IMR-90 (cell line): Measurements from ENCODE around the gene PDCD6IP. TPM values are rescaled to one million over a fixed set of nuclear protein-coding genes. Genes with fewer than 3 reads are reported as not detected.

Experiments used
- ATAC-seq: fragments of 200-7000 bp; cut with Tn5 transposase; 2 replicates; pipeline ENCODE4 v1.9.1; 2020; ENCODE audit warnings: low read depth, mild to moderate bottlenecking, moderate library complexity
- BruUV-seq: library from RNA; stranded (reverse); fragments of 400-500 nt; replicated peaks from 2 replicates; lab custom pipeline; 2021; lab: Mats Ljungman, UMichigan
- CTCF ChIA-PET: fragments of 300-600 bp; formaldehyde crosslinking; extraction: SDS; loops from one replicate; lab custom pipeline; 2021; ENCODE audit warnings: antibody characterized with exemption; lab: Yijun Ruan, JAX
- POLR2A ChIA-PET: fragments of 300-600 bp; sonication (Branson Sonifier 250); formaldehyde crosslinking; loops from one replicate; lab custom pipeline; 2022; ENCODE audit warnings: antibody characterized with exemption; ENCODE audit not compliant: unreplicated experiment; lab: Charles Lee
- DNase-seq: peaks from one replicate; pipeline ENCODE4 v3.0.0; 2013
- H2AFZ ChIP-seq: replicated peaks from 2 replicates; pipeline ENCODE3; 2013; ENCODE audit warnings: low read length, mild to moderate bottlenecking; ENCODE audit not compliant: poor library complexity
- H2AK5ac ChIP-seq: 2 replicates; pipeline ENCODE4 v1.6.1; 2013; ENCODE audit warnings: low read depth, low read length, inconsistent platforms
- H2AK9ac ChIP-seq: replicated peaks from 2 replicates; pipeline ENCODE3; 2013; ENCODE audit warnings: mild to moderate bottlenecking, low read depth, low read length, moderate library complexity; ENCODE audit not compliant: poor library complexity
- H2BK120ac ChIP-seq: 2 replicates; pipeline ENCODE4 v1.6.1; 2013; ENCODE audit warnings: low read depth, low read length, inconsistent platforms
- H2BK15ac ChIP-seq: 3 replicates; pipeline ENCODE4 v1.6.1; 2013; ENCODE audit warnings: low read depth, low read length, inconsistent platforms
- H2BK20ac ChIP-seq: 2 replicates; pipeline ENCODE4 v1.6.1; 2013; ENCODE audit warnings: low read depth, mild to moderate bottlenecking, inconsistent platforms, low read length, moderate library complexity
- H2BK5ac ChIP-seq: 2 replicates; pipeline ENCODE4 v1.6.1; 2013; ENCODE audit warnings: mild to moderate bottlenecking, low read depth, low read length, inconsistent platforms; ENCODE audit not compliant: poor library complexity, severe bottlenecking
- H3K14ac ChIP-seq: replicated peaks from 2 replicates; pipeline ENCODE4 v1.6.1; 2013; ENCODE audit warnings: low read depth, low read length, inconsistent platforms
- H3K18ac ChIP-seq: 2 replicates; pipeline ENCODE4 v1.6.1; 2013; ENCODE audit warnings: low read depth, low read length, control low read depth
- H3K23ac ChIP-seq: 2 replicates; pipeline ENCODE4 v1.6.1; 2013; ENCODE audit warnings: low read depth, low read length, inconsistent platforms
- H3K27ac ChIP-seq: 2 replicates; pipeline ENCODE4 v1.5.1; 2013; ENCODE audit warnings: mild to moderate bottlenecking, control low read depth, low read length; ENCODE audit not compliant: insufficient read depth
- H3K27me3 ChIP-seq: 2 replicates; pipeline ENCODE4 v1.6.1; 2013; ENCODE audit warnings: low read length; ENCODE audit not compliant: control insufficient read depth, insufficient read depth
- H3K36me3 ChIP-seq: 2 replicates; pipeline ENCODE4 v1.6.1; 2013; ENCODE audit warnings: low read length, mixed read lengths; ENCODE audit not compliant: control insufficient read depth, insufficient read depth
- H3K4ac ChIP-seq: 2 replicates; pipeline ENCODE4 v1.6.1; 2013; ENCODE audit warnings: low read depth, low read length, inconsistent platforms
- H3K4me1 ChIP-seq: 2 replicates; pipeline ENCODE4 v1.6.1; 2013; ENCODE audit warnings: low read length, mixed read lengths; ENCODE audit not compliant: control insufficient read depth, insufficient read depth
- H3K4me2 ChIP-seq: 2 replicates; pipeline ENCODE4 v1.6.1; 2013; ENCODE audit warnings: low read depth, mild to moderate bottlenecking, control low read depth, low read length, moderate library complexity
- H3K4me3 ChIP-seq: 2 replicates; pipeline ENCODE4 v1.5.1; 2013; ENCODE audit warnings: low read depth, mild to moderate bottlenecking, control low read depth, low read length, moderate library complexity; ENCODE audit not compliant: insufficient read depth
- H3K56ac ChIP-seq: 2 replicates; pipeline ENCODE4 v1.6.1; 2013; ENCODE audit warnings: low read length, inconsistent platforms; ENCODE audit not compliant: insufficient read depth; ENCODE audit errors: extremely low read depth
- H3K79me1 ChIP-seq, 2 experiments: 2 replicates each; pipeline ENCODE4 v1.6.1; 2013; ENCODE audit warnings: low read length in 2 of 2, inconsistent platforms in 1 of 2, low read depth in 1 of 2
- H3K9ac ChIP-seq: 2 replicates; pipeline ENCODE4 v1.6.1; 2013; ENCODE audit warnings: low read depth, low read length, control low read depth
- H3K9me1 ChIP-seq: 2 replicates; pipeline ENCODE4 v1.6.1; 2013; ENCODE audit warnings: low read length, inconsistent platforms; ENCODE audit not compliant: insufficient read depth
- H3K9me3 ChIP-seq: 2 replicates; pipeline ENCODE4 v1.6.1; 2013; ENCODE audit warnings: low read length; ENCODE audit not compliant: control insufficient read depth, insufficient read depth
- H4K20me1 ChIP-seq: 2 replicates; pipeline ENCODE4 v1.6.1; 2013; ENCODE audit warnings: low read length, inconsistent platforms; ENCODE audit not compliant: insufficient read depth
- H4K5ac ChIP-seq: 2 replicates; pipeline ENCODE4 v1.6.1; 2013; ENCODE audit warnings: mild to moderate bottlenecking, low read depth, low read length, control low read depth
- H4K8ac ChIP-seq, 2 experiments: 2 replicates each; pipeline ENCODE4 v1.6.1; 2013; ENCODE audit warnings: low read depth in 2 of 2, low read length in 2 of 2, control low read depth in 1 of 2, inconsistent platforms in 1 of 2
- H4K91ac ChIP-seq: 2 replicates; pipeline ENCODE4 v1.6.1; 2013; ENCODE audit warnings: low read depth, low read length, inconsistent platforms; ENCODE audit not compliant: insufficient read depth
- CTCF ChIP-seq: conservative IDR thresholded peaks from 2 replicates; pipeline ENCODE4 v1.5.1; 2012; ENCODE audit warnings: mild to moderate bottlenecking, low read depth, low read length, improper control_type of control experiment
- FOS ChIP-seq: fragments of 150-350 bp; IDR thresholded peaks from 2 replicates; pipeline ENCODE4 v1.6.1; 2016; ENCODE audit warnings: low read depth, low read length
- MXI1 ChIP-seq: IDR thresholded peaks from 2 replicates; pipeline ENCODE4 v1.6.1; 2012; ENCODE audit warnings: low read depth, mild to moderate bottlenecking, low read length, moderate library complexity, borderline replicate concordance
- POLR2A ChIP-seq: IDR thresholded peaks from 2 replicates; pipeline ENCODE4 v1.6.1; 2012; ENCODE audit warnings: mild to moderate bottlenecking, low read depth, low read length
- RCOR1 ChIP-seq: IDR thresholded peaks from 2 replicates; pipeline ENCODE4 v1.6.1; 2012; ENCODE audit warnings: mild to moderate bottlenecking, low read length, improper control_type of control experiment; ENCODE audit not compliant: insufficient replicate concordance
- RFX5 ChIP-seq: IDR thresholded peaks from 2 replicates; pipeline ENCODE4 v1.8.0; 2012; ENCODE audit warnings: low read depth, mild to moderate bottlenecking, low read length, moderate library complexity
- SMC3 ChIP-seq: fragments of 150-350 bp; IDR thresholded peaks from 2 replicates; pipeline ENCODE4 v1.6.1; 2016; ENCODE audit warnings: low read depth, mild to moderate bottlenecking, antibody characterized with exemption, low read length, moderate library complexity
- WGBS, 2 experiments: methylation state at CpG; one replicate each; pipeline versions ENCODE4 v1.1.5 to v1.1.7; 2013; ENCODE audit warnings: missing lambda C conversion rate in 2 of 2; ENCODE audit not compliant: insufficient read length in 1 of 2; ENCODE audit errors: extremely low coverage in 2 of 2; 5-methylcytosine and 5-hydroxymethylcytosine counted together
- dilution Hi-C: fragments of 300-500 bp; cut with HindIII; formaldehyde crosslinking; loops from one replicate; pipeline ENCODE4 v1.14.3; 2018; ENCODE audit warnings: low sequenced_read_pairs; ENCODE audit not compliant: unreplicated experiment
- in situ Hi-C: fragments of 300-500 bp; cut with MboI; formaldehyde crosslinking; loops from 3 replicates; pipeline ENCODE4 v1.14.3; 2019; ENCODE audit warnings: low sequenced_read_pairs, inconsistent platforms, mixed read lengths
- intact Hi-C: fragments of 100-400 bp; cut with micrococcal nuclease; formaldehyde crosslinking; loops from 2 replicates; pipeline ENCODE4 v1.10.0; 2022
- polyA plus RNA-seq, 3 experiments: library from polyadenylated mRNA; depleted of rRNA; stranded (reverse); fragments of >200 nt; gene quantifications; 2 replicates each; pipeline ENCODE4 v1.2.3, GENCODE V29; 2012; ENCODE audit warnings: low replicate concordance in 1 of 3
- total RNA-seq: library from RNA; depleted of rRNA; stranded (reverse); fragments of >200 nt; gene quantifications from 2 replicates; pipeline ENCODE4 v1.2.3, GENCODE V29; 2012

The PDCD6IP gene
- total and polyA plus RNA-seq, 2 of the 4 experiments (the other 2 are of a cell fraction), result 68.1 to 78.3 TPM

GRCh38 chr3:33885496-33885895 is 87.1 kb downstream of the PDCD6IP start:
- Histone ChIP-seq H3K4me1 (peaks cover 3% of the 10 kb centered on the region; the same call in 1 of the 2 replicates), H3K23ac (no peak overlapping the region), H4K20me1 (no peaks in the 10 kb centered on the region), H3K79me1 (no peaks in the 10 kb centered on the region), H3K4ac (no peak overlapping the region), H3K9me1 (no peaks in the 10 kb centered on the region), H3K56ac (no peak overlapping the region), H3K4me3 (no peak overlapping the region), H3K4me2 (no peak overlapping the region), H3K9me3 (no peaks in the 10 kb centered on the region), H4K8ac (no peak overlapping the region), H2AFZ (no peak overlapping the region), H4K5ac (no peak overlapping the region), H3K14ac (no peak overlapping the region), H3K36me3 (no peaks in the 10 kb centered on the region), H3K9ac (no peak overlapping the region), H4K91ac (no peak overlapping the region), H3K27ac (no peak overlapping the region), H2BK15ac (no peak overlapping the region), H2AK9ac (peak overlapping the region; percentile 37), H2BK120ac (no peak overlapping the region), H3K18ac (0 out of 2 replicates have a peak overlapping the region, but pooled peaks have one; percentile 29), H2AK5ac (no peak overlapping the region), H2BK20ac (no peak overlapping the region), H3K27me3 (peaks cover 7% of the 10 kb centered on the region; the same call in 1 of the 2 replicates), H2BK5ac (no peak overlapping the region)
- POLR2A ChIA-PET, result no interaction called here
- DNase-seq (no peak), ATAC-seq (no peak)
- TF ChIP-seq POLR2A (no peak), SMC3 (no peak), RFX5 (no peak), FOS (no peak), CTCF (no peak), RCOR1 (no peak), MXI1 (no peak)
- dilution Hi-C loops, result no loop called here
- intact Hi-C loops, result no loop called here
- CTCF ChIA-PET, result no interaction called here
- in situ Hi-C loops, result no loop called here
- BruUV-seq, result no TSS peak
- 78% methylated on average over 6 of the region's 6 CpGs; no CpG with 5 or more reads in 1 of the 2 experiments for WGBS, 2 experiments
